WI38 (cell line): ENCODE data around the gene PITX1.
"Not testable (repeated sequence)": the region's sequence is repeated elsewhere in the genome, so short reads cannot be mapped to it uniquely, and the experiment has no call there.

ENCODE experiments used
- H3K4me3 ChIP-seq: 2 replicates; pipeline ENCODE4 v1.5.1; 2011; ENCODE audit warnings: low read depth, mild to moderate bottlenecking, control low read depth, low read length
- TF ChIP-seq, protein P1 (sequence below): IDR thresholded peaks from 2 replicates; pipeline ENCODE4 v1.5.1; 2012; ENCODE audit warnings: low read depth, mild to moderate bottlenecking, control low read depth, low read length

Gene PITX1

DNA sequence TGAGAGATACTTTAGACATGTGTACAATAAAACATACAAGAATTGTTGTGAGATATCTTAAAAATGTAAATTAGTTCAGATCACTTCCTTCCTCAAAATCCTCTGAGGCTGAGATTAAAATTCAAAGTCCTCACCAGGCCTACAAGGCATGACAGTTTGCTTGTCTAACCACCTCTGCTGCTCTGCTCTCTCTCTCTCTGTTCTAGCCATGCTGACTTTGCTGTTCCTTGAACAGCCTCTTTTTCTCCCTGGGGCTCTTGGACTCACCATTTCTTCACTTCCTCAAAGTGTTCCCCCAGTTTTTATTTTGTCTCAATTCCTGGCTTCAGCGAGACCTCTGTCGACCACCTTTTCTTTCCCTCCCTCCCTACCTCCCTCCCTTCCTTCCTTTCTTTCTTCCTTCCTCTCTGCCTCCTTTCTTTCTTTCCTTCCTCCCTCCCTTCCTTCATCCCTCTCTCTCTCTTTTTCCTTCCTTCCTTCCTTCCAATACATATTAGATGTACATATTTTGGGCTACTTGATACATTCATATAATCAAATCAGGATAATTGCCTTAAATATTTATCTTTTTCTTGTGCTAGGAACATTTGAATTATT lies 39.4 kb downstream of the PITX1 start:
- TF ChIP-seq, protein P1, sequence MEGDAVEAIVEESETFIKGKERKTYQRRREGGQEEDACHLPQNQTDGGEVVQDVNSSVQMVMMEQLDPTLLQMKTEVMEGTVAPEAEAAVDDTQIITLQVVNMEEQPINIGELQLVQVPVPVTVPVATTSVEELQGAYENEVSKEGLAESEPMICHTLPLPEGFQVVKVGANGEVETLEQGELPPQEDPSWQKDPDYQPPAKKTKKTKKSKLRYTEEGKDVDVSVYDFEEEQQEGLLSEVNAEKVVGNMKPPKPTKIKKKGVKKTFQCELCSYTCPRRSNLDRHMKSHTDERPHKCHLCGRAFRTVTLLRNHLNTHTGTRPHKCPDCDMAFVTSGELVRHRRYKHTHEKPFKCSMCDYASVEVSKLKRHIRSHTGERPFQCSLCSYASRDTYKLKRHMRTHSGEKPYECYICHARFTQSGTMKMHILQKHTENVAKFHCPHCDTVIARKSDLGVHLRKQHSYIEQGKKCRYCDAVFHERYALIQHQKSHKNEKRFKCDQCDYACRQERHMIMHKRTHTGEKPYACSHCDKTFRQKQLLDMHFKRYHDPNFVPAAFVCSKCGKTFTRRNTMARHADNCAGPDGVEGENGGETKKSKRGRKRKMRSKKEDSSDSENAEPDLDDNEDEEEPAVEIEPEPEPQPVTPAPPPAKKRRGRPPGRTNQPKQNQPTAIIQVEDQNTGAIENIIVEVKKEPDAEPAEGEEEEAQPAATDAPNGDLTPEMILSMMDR: no peak
- no peak overlapping the region for H3K4me3 ChIP-seq

DNA sequence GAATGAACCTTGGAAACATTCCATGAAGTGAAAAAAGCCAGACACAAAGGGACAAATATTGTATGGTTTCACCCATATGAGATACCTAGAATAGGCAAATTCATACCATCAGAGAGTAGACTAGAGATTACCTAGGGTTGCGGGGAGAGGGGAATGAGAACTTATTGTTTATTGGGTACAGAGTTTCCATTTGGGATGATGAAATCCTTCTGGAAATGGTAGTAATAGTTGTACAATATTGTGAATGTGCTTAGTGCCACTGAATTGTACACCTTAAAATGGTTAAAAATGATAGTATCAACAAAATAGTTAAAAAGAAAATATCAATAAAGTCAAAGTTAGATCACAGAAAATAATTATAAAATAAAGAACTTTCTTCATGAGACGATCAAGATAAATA lies 40.9 kb downstream of the PITX1 start:
- TF ChIP-seq, protein P1: no peak
- no peak overlapping the region for H3K4me3 ChIP-seq

DNA sequence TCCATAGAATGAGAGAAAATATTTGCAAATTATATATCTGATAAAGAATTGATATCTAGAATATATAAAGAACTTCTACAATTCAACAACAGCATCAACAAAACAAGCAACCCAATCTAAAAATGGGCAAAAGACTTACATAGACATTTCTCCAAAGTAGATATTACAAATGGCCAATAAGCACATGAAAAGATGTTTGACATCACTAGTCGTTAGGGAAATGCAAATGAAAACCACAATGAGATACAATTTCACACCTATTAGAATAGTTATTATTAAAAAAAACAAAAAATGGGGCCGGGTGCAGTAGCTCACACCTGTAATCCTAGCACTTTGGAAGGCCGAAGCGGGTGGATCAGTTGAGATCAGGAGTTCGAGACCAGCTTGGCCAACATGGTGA lies 41.9 kb downstream of the PITX1 start:
- H3K4me3 ChIP-seq: no peak overlapping the region
- TF ChIP-seq, protein P1: no peak

DNA sequence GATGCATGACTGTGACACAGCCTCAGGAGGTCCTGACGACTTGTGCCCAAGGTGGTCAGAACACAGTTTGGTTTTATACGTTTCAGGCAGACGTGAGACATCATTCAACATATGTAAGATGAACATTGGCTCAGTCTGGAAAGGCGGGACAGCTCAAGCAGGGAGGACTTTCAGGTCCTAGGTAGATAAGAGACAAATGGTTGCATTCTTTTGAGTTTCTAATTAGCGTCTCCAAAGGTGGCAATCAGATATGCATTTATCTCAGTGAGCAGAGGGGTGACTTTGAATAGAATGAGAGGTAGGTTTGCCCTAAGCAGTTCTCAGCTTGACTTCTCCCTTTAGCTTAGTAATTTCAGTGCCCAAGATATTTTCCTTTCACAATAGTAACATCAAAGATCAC lies 43.8 kb downstream of the PITX1 start:
- H3K4me3 ChIP-seq: not testable (repeated sequence)

DNA sequence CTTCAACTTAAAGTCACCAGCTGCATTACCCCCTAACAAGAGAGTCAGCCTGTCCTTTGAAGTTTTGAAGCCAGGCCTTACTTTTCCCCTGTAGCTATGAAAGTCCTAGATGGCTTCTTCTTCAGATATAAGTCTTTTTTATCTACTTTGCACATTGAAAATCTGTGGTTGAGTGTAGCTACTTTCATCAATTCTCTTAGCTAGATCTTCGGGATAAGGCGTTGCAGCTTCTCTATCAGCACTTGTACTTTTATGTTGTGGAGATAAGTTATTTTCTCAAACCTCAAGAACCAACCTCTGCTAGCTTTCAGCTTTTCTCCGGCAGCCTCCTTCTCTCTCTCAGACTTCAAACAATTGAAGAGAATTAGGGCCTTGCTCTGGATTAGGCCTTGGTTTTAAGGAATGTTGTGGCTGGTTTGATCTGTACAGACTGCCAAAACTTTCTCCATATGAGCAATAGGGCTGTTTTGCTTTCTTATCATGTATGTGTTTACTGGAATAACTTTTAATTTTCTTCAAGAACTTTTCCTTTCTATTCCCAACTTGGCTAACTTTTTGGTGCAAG lies 44.7 kb downstream of the PITX1 start:
- TF ChIP-seq, protein P1: no peak
- no peak overlapping the region for H3K4me3 ChIP-seq

DNA sequence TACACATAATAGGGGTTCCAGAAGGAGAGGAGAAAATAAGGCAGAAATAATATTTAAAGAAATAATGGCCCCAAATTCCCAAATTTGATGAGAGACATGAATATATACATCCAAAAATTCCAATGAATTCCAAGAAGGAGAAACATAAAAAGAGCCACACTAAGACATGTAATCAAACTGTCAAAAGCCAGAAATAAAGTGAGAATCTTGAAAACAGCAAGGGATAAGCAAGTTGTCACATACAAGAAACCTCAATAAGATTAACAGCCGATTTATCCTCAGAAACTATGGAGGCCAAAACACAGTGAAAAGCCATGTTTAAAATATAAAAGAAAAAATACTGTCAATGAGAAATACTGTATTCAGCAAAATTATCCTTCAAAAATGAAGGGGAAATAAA lies 51.8 kb downstream of the PITX1 start:
- H3K4me3 ChIP-seq: no peak overlapping the region
- TF ChIP-seq, protein P1: no peak

DNA sequence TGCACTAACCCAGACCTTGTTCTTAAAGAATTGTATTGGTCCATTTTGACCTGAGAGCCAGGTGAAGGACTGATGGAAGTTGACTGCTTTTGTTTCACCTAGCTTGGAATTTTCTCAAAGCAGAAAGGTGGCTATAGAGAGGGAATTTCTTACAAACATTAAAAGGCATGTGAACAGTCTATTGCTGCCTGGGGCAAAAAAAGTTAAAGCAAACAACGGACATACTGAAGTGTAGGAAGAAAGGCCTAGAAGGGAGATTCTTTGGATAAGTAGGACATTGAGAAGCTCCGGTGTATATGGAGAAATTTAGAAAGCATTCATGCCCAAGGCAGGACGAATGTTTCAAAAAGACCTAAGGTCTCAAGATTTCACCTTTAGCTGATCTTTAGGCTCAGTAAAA lies 54.6 kb downstream of the PITX1 start:
- TF ChIP-seq, protein P1: no peak
- H3K4me3 ChIP-seq: no peak overlapping the region
